HG03521 (cell line): Measurements from ENCODE around the gene FAM151A.
A peak's percentile ranks its signal among the peaks of the same experiment; 100 is the strongest.

ENCODE experiments used
- ATAC-seq: cut with Tn5 transposase; IDR thresholded peaks from one replicate; pipeline ENCODE4 v1.9.1; 2021; ENCODE audit warnings: mild to moderate bottlenecking, moderate library complexity; ENCODE audit not compliant: unreplicated experiment

Gene FAM151A

DNA sequence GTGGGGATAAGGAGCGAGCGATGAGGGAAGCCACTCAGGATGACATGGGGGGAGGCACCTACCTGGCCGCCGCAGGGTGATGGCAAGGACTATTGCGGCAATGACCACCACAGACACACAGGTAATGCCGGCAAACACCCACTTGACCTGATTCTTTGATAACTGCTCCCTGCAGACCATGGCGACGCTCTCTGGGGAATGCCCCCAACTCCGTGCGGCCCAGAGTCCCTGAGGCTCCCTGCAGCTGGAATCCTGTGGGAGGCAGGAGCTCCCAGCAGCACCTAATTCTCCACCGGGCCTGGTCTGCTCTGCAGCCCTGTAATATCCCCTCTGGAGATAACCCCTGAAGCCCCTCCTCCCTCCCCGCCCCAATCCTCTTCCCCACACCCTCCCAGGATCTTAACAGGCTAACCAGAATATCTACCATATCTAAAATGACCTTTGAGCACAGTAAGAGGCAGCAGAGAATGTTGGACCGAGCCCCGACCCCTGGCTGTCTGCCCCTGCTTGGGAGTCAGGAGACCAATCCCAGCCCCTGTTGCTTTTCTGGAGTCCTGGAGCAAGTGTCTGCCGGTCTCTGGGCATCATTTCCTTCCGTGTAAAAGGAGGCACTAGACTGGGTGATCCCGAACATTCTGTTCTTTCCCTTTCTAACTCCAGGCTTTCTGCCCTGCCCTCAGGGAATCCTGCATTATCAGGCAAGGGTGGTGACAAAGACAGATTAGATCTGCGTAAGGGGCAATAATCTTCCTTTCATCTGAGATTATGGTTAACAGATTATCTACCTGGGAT lies at the start of gene FAM151A:
FAM151A (minus strand) TSS at position 310 of the 792 bp plus-strand sequence; CDS start at position 180, 130 bp downstream.
- ATAC-seq: no peak

DNA sequence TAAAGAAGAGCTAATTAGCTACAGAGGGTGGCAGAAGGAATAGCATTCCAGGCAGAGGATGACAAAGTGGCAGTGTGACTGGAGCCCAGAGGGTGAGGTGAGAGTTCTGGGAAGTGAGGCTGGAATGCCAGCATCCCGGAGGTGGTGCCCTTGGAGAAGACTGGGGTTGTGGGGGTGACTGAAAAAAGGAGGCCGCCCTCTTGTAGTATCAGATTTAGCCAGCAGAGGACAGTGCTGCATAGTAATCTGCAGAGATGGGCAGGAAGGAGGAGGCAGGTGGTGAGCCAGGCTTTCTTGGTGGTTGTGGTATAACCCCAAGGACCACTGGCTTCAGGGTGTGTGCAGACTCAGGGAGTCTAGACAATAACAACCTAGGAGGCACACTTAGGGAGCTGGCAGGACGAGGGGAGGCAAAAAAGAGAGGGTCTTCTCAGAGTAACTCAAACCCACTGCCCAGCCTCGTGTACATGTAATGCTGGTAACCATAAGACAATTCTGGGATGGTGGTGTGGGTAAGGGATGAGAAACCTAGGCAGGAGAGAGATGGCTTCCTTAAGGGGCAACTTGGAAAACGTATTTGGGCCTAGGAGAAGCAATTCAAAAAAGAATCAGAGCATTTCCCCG lies 48.8 kb upstream of the FAM151A start:
- peak; percentile 80 for ATAC-seq

DNA sequence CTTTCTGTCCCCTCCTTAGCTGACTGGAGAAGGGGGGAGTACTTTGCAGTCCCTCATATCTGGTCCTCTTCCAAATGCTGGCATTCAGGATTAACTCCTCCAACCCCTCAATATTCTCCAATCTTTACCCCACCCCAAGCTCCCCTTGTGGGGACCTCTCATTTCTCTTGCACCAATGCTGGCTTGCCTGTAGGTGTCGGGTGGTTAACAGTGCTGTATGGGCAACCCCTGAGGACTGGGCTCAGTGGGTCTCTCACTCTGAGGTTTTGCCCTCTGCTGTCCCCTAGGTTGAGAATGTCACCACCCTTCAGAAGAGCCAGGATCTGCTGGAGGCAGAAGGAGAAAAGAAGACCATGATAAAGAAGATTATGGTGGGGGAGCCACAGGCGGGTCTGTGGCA lies 45.2 kb upstream of the FAM151A start:
- ATAC-seq: no peak

DNA sequence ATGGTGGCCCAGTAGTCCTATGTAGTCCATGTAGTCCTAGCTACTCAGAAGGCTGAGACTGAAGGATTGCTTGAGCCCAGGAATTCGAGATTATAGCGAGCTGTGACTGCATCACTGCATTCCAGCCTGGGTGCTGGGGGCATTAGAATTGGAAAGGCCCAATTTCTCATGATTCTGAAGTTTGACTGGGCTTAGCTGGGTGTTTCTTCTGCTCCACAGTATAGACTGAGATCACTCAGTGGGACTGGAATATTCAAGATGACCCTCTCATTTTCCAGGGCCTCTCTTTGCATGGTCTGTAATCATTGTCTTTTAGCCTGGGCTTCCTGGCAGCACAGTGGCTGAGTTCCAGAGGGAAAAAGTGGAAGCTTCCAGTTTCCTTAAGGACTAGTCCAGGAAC lies 44.5 kb upstream of the FAM151A start:
- no peak for ATAC-seq

DNA sequence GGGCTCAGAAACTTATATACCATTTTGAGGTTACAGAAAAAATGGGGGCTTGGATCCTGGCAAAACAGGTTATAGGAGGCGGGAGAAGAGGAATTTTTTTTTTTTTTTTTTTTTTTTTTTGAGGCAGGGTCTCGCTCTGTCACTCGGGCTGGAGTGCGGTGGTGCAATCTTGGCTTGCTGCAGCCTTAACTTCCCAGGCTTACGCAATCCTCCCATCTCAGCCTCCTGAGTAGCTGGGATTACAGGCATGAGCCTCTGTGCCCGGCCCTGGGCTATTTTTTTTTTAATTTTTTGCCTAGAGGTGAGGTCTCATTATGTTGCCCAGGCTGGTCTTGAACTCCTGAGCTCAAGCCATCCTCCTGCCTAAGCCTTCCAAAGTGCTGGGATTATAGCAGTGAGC lies 43.0 kb upstream of the FAM151A start:
- no peak for ATAC-seq

DNA sequence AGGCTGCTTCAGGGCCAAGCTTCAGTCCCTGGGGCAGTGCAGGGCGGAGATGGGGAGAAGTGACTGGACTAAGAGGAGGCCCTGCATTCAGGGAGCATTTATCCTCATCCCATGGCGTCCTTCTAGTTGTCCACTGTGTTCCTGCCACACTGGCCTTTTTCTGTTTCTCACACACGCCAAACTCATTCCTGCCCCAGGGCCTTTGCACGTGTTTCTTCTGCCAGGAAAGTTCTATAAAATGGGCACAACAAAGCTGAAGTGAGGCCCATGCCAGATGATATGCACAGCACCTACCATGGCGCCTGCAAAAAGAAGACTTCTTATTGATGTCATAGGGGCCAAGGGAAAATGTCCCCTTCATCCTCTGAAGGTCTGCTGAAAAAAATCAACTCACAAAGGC lies 42.5 kb upstream of the FAM151A start:
- no peak for ATAC-seq

DNA sequence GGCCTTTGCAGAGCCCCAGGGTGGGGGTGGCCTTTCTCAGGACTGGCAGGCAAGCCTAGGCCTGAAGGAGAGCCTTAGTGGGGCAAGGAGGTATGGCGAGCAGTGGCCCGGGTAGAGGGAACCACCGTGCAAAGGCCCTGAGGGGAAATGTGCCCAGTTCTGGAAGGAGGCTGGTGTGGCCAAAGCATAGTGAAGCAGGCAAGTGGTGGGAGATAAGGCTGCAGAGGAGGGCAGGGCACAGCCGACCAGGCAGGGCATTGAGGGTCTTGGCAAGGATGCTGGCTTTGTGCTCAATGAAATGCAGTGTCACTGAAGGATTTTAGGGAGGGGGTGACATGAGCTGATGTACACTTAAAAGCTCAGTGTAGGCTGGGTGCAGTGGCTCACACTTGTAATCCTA lies 41.0 kb upstream of the FAM151A start:
- ATAC-seq: no peak

DNA sequence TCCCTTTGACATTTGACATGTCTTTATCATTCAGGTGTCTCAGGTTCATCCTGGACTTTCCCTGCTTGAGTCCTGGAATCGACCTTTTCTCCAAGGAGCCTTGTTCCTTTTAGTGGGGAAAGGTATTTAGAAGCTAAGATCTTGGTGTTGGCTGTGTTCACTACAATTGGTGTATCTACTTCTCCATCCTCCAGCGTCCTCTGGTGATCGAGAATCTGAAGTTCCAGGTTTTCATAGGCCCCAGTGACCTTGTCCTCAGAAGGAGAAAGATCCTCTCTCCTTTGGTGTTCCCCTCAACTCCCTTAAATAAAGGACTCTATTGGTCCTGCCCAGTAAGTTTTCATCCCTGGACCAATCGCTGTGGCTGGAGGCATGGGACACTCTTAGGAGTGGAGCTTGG lies 40.4 kb upstream of the FAM151A start:
- no peak for ATAC-seq

DNA sequence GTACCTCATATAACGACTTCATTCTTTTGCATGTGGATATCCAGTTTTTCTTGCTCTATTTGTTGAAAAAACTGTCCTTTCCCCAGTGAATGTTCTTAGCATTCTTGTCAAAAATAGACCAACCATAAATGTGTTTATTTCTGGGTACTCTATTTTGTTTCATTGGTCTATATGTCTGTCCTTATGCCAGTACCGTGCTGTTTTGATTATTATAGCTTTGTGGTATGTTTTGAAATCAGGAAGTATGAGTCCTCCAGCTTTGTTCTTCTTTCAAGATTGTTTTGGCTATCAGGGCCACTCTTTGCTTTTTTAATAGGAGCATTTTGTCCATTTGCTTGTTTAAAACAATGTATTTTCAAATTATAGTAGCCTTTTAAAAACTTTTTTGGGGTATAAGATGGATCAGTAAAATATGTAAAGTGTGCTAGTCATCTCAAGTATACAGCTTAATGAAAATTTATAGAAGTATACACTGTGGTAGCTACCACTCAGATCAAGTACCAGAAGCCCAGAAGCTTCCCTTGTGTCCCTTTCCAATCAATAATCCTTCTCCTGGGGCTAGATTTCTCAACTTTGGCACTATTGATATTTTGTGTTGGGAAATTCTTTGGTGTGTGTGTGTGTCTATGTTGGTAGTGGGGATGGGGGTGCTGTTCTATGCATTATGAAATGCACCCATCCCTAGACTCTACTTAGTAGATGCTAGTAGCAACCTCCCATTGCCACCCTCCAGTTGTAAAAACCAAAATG lies 35.0 kb upstream of the FAM151A start:
- ATAC-seq: no peak

DNA sequence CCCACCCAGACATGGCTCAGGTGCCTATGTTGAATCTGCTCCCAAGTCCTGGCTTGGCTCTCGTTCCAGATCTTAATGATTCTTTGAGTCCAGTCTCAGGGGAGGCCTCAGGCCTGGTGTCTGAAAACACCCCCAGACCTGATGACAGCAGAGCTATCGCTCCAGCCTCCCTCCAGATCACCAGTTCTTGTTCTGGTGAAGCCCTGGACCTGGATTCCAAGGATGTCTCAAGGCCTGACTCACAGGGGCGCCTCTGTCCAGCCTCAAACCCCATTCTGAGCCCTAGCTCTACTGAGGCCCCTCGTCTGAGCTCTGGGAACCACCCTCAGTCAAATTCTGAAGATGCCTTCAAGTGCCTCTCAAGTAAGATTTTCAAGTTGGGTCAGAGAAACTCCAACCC lies 29.7 kb upstream of the FAM151A start:
- ATAC-seq: no peak

DNA sequence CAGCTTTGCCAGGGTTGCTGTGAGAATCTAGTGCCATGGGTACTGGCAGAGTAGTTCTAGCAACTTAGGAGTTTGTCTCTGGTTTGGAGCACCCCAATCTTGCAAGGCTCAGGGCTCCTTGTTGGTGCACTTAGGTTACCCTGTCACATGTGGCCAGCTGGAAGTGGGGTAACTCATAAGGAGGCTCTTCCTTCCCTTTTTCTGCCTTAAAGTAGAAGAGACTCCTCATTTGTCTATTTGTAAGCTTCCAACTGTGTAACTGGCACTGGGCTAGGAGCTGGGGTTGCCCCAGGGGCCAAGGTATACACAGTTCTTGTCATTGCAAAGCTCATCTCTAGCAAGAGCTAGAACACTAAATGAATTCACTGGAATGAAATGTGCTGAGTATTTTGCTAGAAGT lies 28.8 kb upstream of the FAM151A start:
- ATAC-seq: no peak

DNA sequence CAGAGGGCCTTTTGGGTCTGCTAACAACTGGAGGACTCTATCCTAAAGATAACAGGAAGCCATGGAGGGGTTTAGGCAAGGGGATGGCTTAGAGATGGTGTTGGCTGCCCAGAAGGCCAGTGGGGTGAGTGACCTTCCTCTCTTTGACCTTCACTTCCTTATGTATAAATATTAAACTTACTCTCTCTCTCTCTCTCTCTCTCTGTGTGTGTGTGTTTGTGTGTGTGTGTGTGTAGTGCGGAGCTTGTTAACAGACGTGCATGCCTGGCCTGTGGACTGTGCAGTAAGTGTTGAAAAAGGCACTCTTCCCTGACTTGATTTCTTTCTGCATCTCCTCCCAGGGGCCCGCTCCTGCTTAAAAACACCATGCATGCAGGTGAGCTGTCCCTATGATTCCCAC lies 28.3 kb upstream of the FAM151A start:
- ATAC-seq: no peak

DNA sequence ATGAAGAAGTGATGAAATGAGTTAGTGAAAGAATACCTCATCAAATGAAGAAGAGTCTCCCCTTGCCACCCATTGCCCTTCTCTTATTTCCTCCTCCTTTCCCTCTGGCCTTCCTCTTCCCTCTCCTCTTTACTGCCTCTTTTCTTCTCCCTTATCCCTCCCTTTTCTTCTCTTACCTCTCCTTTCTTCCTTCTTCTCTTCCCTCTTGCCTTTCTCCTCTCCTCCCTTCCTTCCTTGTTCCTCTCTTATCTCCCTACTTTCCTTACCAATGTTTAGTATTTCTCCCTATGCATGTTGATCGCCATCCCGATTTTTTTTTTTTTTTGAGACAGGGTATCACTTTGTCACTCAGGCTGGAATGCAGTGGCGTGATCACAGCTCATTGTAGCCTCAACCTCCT lies 27.1 kb upstream of the FAM151A start:
- ATAC-seq: no peak

DNA sequence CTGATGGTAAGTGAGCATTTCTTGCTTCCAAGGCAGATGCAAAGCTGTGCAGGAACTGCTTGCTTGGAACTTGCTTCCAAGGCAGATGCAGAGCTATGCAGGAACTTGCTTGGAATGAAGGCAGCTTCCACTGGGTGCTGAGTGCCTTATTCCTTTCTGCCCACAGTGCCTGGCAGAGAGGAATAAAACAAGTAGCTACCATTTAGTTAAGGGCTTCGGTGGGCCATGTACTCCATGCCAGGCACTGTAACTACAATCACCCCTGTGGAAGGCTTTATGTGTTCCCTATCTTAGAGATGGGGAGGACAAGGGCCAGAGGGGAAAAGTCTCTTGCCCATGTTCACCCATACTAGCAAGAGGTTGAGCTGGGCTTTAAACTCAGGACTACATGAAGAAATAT lies 26.6 kb upstream of the FAM151A start:
- ATAC-seq: no peak

DNA sequence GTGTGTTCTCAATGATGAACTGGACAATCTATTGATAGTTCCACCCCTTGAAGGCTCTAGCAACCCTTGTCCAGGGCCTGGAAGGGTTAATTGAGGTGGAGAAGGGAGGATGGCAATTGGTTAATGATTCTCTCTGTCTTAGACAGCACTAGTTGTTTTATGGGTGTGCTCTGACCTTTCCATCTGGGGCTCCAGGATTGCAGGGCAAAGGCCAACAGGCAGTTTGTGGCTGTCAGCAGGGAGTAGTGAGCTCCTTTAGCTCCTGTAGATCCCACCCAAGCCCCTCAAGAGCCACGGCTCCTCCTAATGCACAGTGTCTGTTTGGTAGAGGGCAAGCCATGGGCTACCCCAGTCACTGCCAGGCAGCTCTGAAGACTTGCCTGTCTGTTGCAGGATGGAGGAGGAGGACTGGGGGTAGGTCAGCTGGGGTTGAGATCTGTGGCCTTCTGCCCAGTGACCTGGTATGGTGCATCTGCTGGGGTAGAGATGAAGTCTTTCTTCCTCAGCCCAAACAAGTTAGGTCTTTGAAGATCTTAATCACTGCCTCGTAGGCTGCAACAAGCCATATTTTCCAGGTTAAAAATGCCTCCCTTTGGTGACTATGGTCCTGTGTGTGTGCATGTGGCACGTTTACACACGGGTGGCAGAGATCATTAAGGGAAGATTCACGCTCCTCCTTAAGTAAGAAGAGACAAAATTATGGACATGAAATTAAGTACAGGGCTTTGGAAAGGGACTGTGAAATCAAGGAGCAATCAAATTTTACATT lies 26.0 kb upstream of the FAM151A start:
- no peak for ATAC-seq

DNA sequence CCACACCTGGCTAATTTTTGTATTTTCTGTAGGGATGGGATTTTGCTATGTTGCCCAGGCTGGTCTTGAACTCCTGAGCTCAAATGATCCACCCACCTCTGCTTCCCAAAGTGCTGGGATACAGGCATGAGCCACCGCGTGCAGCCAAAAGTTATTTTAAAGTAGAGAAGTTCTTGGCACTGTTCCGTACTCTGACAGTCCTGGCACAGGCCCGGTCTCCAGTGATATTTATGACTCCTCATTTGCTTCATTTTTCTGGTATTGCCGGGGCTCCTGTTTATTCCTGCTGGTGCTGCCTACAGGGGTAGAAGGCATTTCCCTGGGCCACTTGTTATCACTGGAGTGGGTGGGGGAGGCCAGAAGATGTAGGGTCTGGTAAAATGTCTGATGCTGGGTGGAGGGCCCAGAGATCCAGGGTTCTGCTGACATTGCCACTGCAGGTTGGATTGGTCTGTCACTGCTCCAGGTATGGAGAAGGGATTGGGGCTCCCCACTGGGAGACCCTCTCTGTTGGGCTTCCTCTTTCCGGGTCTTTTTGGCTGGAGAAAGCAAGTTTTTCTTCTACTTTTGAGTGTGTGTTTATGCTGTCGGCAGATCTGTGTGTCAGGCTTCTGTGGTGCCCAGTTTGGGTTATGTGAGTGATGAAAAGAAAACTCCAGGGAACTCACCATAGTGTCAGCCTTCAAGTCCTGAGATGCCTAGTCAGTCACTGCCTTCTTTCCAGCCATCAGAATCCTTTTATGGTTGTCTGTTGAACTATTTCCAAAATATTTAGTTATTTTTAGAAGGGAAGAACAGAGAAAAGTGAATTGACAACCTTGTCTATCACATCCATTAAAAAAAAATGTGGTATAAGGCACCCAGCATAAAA lies 22.7 kb upstream of the FAM151A start:
- ATAC-seq: no peak

DNA sequence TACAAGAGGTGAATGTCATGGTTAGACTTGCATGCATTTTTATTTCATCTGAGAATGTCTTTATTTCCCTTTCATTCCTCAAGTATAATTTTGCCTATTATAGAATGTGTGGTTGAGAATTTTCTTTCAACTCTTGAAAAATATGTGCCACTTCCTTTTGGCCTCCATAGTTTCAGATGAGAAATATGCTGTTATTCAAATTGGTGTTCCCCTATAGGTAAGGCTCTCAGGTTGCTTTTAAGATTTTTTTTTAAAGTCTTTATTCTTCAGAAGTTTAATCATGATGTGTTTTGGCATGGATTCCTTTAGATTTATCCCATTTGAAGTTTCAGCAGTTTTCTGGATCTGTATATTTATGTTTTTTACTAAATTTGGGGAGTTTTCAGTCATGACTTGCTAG lies 20.4 kb upstream of the FAM151A start:
- ATAC-seq: no peak

DNA sequence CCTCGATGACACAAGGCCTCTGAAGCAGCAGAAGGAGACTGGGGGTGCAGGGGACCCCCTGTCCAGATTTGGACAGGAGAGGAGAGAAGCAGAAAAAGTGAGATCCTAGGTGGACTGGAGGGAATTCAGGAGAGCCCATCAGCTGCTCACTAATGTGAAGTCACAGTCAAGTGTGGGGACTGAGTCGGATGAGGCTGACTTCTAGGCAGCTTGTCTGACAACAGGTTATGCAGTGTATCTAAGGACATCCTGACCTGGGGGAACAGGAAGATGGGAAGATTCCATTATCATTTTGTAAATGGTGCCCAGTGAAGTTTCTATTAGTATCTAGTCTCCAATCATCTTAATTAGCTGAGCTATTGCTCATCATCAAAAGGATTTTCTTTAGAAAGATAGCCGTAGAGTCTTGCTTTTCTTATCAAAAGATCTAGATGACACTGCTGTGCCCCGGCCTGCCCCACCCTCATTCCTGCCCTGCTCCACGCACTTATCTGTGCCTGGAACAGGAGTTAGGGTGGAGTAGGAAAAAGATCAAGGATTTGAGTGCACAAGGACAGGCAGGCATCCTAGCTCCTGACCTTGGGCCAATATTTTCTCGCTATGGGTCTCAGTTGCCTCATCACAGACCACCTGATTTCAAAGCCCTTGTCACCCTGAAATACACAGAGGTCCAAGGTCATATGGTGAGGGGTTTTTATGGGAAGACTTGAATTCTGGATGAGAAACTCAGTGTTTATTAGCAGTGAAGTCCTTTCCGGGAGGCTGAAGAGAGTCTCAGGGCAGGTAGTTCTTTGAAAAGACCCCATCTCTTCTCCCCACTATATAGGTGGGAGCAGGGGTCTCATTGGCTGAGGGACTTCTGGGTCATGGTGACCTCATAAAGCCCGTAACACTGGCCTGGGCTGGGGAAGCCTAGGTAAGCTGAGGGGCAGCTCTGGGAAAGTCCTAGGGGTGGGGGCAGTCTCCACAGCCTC lies 17.8 kb upstream of the FAM151A start, which contains the start of gene MROH7:
MROH7 (plus strand) TSS at position 924 of the 974 bp plus-strand sequence. CDS start 11,141 bp downstream, outside the sequence.
- no peak for ATAC-seq

DNA sequence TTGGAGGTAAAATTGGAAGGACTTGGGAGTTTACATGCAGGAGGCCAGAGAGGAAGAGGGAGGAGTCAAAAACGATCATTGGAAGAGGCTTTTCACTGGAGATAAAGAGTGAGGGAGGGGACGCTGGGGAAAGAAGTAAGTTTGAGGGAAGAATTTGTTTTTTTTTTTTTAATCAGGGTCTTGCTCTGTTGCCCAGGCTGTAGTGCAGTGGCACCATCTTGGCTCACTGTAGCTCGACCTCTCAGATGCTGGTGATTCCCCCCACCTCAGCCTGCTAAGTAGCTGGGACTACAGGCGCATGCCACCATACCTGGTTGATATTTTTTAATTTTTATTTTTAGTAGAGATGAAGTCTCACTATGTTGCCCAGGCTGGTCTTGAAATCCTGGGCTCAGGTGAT lies 17.0 kb upstream of the FAM151A start:
- ATAC-seq: no peak
